Measurements from ENCODE around the gene SLC7A14. TPM values are rescaled to one million over a fixed set of nuclear protein-coding genes. Genes with fewer than 3 reads are reported as not detected.

The SLC7A14 gene
- polyA plus RNA-seq, 3 donors from 2014 or later, result not detected

- no peak overlapping the region for H3K27ac Mint-ChIP-seq
- no peak overlapping the region for H3K4me3 Mint-ChIP-seq
Measured at GRCh38 chr3:170606675-170607074, 20.8 kb upstream of the SLC7A14 start.

GRCh38 chr3:170605490-170605889 lies 19.6 kb upstream of the SLC7A14 start:
- Mint-ChIP-seq H3K4me3 (no peak overlapping the region), H3K27ac (no peak overlapping the region), H3K9me3 (no peaks in the 10 kb centered on the region), H3K36me3 (no peaks in the 10 kb centered on the region), H3K4me1 (no peaks in the 10 kb centered on the region), H3K27me3 (ENCODE audit: low read depth in 3 of 3) (peaks cover 0 to 14% (median 0%) of the 10 kb centered on the region in 3 donors)
- no peak for DNase-seq

More at GRCh38 chr3:170606675-170607074, 20.8 kb upstream of the SLC7A14 start:
- no peak for DNase-seq
- no peaks in the 10 kb centered on the region for H3K9me3 Mint-ChIP-seq
- H3K4me1 Mint-ChIP-seq, result no peaks in the 10 kb centered on the region
- peaks cover 2 to 10% (median 4%) of the 10 kb centered on the region in 3 donors for H3K27me3 Mint-ChIP-seq (ENCODE audit: low read depth in 3 of 3)
- H3K36me3 Mint-ChIP-seq, result no peaks in the 10 kb centered on the region

GRCh38 chr3:170603770-170604510 lies 18.1 kb upstream of the SLC7A14 start:
- H3K9me3 Mint-ChIP-seq, result no peaks in the 10 kb centered on the region
- no peaks in the 10 kb centered on the region for H3K4me1 Mint-ChIP-seq
- H3K27ac Mint-ChIP-seq, result no peak overlapping the region
- H3K4me3 Mint-ChIP-seq, result no peak overlapping the region
- no peaks in the 10 kb centered on the region for H3K36me3 Mint-ChIP-seq
- DNase-seq, result no peak
- peaks cover 0 to 12% (median 0%) of the 10 kb centered on the region in 3 donors for H3K27me3 Mint-ChIP-seq (ENCODE audit: low read depth in 3 of 3)

DNA sequence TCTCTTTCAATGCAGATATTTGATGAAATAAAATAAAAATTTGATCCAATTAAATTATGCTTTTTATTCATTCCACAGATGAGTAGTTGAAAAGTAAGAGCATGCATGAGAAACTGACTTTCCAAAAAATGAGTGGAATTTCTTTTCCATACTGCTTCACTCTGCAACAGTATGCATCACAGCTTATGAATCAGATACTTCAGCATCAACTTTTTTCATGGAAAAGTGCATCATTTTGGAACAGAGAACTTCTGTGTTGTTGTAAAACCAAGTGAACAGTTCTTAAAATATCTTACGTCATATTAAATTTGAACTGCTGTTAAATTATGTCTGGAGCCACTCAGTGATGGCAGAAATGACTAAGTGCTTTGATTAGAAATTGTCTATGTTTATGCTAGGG lies 16.7 kb upstream of the SLC7A14 start:
- Mint-ChIP-seq H3K27ac (no peak overlapping the region), H3K9me3 (no peaks in the 10 kb centered on the region), H3K36me3 (no peaks in the 10 kb centered on the region), H3K27me3 (ENCODE audit: low read depth in 3 of 3) (peaks cover 0 to 12% (median 0%) of the 10 kb centered on the region in 3 donors), H3K4me1 (no peaks in the 10 kb centered on the region), H3K4me3 (no peak overlapping the region)
- DNase-seq, result no peak

GRCh38 chr3:170600005-170600624 lies 14.2 kb upstream of the SLC7A14 start:
- no peak for DNase-seq
- Mint-ChIP-seq H3K36me3 (no peaks in the 10 kb centered on the region), H3K9me3 (no peaks in the 10 kb centered on the region), H3K27ac (no peak overlapping the region), H3K27me3 (ENCODE audit: low read depth in 3 of 3) (peaks cover 0 to 8% (median 0%) of the 10 kb centered on the region in 3 donors), H3K4me1 (no peaks in the 10 kb centered on the region), H3K4me3 (no peak overlapping the region)

GRCh38 chr3:170599091-170599490 lies 13.2 kb upstream of the SLC7A14 start:
- no peak for DNase-seq
- Mint-ChIP-seq H3K27ac (no peak overlapping the region), H3K4me1 (no peaks in the 10 kb centered on the region), H3K27me3 (ENCODE audit: low read depth in 3 of 3) (peaks cover 0 to 8% (median 0%) of the 10 kb centered on the region in 3 donors), H3K4me3 (no peak overlapping the region), H3K9me3 (no peaks in the 10 kb centered on the region), H3K36me3 (no peaks in the 10 kb centered on the region)

GRCh38 chr3:170598091-170598502 lies 12.2 kb upstream of the SLC7A14 start:
- no peak overlapping the region for H3K4me3 Mint-ChIP-seq
- no peak for DNase-seq
- no peaks in the 10 kb centered on the region for H3K36me3 Mint-ChIP-seq
- no peaks in the 10 kb centered on the region for H3K9me3 Mint-ChIP-seq
- peaks cover 0 to 8% (median 0%) of the 10 kb centered on the region in 3 donors for H3K27me3 Mint-ChIP-seq (ENCODE audit: low read depth in 3 of 3)
- H3K4me1 Mint-ChIP-seq, result no peaks in the 10 kb centered on the region
- H3K27ac Mint-ChIP-seq, result no peak overlapping the region

DNA sequence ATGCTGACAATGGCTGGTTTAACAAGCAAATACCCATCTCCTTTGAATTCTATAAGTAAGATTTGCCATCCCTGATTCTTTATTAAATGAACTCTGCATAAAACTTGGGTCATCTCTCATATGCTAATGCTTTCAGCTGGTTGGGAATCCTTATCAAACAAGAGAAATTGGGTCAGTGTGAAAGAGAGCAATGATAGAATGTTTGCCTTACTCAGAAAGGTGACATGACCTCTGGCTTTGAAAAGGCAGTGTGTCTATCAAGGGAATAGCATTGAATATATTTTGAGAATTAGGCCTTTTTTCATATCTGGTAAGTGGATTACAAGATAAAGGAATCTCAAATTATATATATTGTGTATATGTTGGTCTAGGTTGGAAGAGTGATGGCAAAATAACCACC lies 8.7 kb upstream of the SLC7A14 start:
- no peaks in the 10 kb centered on the region for H3K4me1 Mint-ChIP-seq
- DNase-seq, result no peak
- H3K27ac Mint-ChIP-seq, result no peak overlapping the region
- no peak overlapping the region for H3K4me3 Mint-ChIP-seq
- H3K9me3 Mint-ChIP-seq, result no peaks in the 10 kb centered on the region
- H3K27me3 Mint-ChIP-seq (ENCODE audit: low read depth in 3 of 3), result peaks cover 0 to 9% (median 0%) of the 10 kb centered on the region in 3 donors
- H3K36me3 Mint-ChIP-seq, result no peaks in the 10 kb centered on the region

DNA sequence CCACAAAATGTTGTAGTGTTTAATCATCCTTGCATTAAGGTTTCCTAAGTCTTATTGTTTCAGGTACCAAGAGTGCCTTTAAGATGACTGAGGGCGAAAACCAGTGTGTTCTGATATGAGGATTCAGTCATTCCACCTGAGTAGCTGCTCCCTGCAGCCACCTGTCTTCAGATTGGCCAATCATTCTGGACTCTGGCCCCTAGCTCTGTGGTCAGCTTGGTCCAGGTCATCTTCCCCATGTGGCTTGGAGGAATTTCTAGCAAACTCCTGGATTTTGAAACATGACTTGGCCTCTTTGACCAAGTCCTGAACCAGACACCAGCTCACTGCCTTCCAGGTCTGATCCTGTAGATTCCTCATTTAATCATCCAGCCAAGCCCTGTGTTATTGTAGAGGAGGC lies 7.8 kb upstream of the SLC7A14 start:
- Mint-ChIP-seq H3K4me1 (no peaks in the 10 kb centered on the region), H3K9me3 (peaks cover 0 to 3% (median 0%) of the 10 kb centered on the region in 6 donors), H3K27me3 (ENCODE audit: low read depth in 3 of 3) (peaks cover 2 to 9% (median 2%) of the 10 kb centered on the region in 3 donors), H3K36me3 (no peaks in the 10 kb centered on the region), H3K4me3 (no peak overlapping the region), H3K27ac (no peak overlapping the region)
- no peak for DNase-seq

DNA sequence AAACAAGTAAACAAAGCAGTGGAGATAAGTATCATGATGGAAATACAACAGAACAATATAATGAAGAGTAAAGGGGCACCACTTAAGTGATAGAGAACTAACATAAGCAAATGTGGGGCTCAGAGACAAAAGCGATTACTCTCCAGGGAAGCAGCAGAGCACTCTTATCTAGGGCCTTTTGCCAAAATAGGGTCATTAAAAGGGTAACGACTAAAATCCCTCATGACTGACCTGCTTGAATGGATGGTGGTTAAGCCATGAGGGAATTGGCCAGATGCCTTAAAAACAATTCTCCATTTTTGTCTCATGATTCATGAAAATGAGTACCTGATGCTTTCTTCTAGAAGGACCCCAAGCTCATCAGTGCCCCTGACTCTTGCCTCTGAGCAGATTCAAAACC lies 3.2 kb upstream of the SLC7A14 start:
- peaks cover 12 to 25% (median 13%) of the 10 kb centered on the region in 3 donors for H3K27me3 Mint-ChIP-seq (ENCODE audit: low read depth in 3 of 3)
- H3K4me1 Mint-ChIP-seq, result no peaks in the 10 kb centered on the region
- peaks cover 0 to 6% (median 2%) of the 10 kb centered on the region in 6 donors for H3K9me3 Mint-ChIP-seq
- no peak for DNase-seq
- no peak overlapping the region for H3K4me3 Mint-ChIP-seq
- H3K27ac Mint-ChIP-seq, result no peak overlapping the region
- H3K36me3 Mint-ChIP-seq, result peaks cover 0 to 4% (median 0%) of the 10 kb centered on the region in 3 donors

DNA sequence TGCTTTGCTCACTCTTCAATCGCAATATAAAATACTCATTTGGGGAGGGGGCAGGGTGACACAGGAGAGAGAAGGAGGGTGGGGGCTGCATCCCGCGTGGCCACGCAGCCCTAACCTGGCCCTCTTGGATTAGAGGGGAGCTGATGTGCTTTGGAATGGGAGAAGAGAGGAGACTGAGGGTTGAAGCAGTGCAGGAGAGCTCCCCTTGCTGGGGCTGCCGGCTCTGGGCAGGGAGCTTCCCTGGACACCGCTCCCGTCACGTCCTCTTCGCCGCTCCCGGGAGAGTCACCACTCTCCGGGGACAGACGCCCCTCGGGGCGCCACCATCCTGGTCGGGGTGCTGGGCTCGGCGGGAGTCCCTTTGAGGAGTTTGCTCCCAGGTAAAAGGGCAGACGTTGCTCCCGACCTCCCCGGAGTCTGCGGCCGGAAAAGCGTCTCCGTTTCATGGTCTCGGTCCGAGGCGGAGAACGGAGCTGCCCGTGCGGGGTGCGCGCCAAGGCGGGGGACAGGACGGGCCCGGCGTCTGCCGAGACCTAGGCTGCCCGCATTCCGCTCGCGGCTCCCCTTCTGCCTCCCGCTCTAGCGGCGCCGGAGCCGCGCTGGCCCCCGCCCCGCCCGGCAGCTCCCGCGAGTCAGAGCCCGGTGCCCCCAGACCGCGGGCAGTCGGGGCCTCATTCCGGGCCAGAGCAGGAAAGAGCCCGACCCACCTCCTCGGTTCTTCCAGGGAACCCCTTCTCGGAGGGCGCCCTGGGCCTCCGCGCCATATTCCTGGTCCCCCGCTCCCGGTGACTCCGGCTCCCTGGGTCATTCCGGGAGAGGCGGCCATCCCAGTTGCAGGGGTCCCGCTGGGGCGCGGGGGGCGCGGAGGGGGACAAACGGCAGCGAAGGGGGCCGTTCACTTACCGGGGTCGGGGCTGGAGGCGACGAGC lies 603 bp downstream of the SLC7A14 start:
- no peak overlapping the region for H3K4me3 Mint-ChIP-seq
- DNase-seq, result no peak
- no peaks in the 10 kb centered on the region for H3K4me1 Mint-ChIP-seq
- H3K9me3 Mint-ChIP-seq, result peaks cover 0 to 23% (median 3%) of the 10 kb centered on the region in 6 donors
- H3K36me3 Mint-ChIP-seq, result peaks cover 0 to 7% (median 0%) of the 10 kb centered on the region in 3 donors
- no peak overlapping the region for H3K27ac Mint-ChIP-seq
- H3K27me3 Mint-ChIP-seq (ENCODE audit: low read depth in 3 of 3), result peaks cover 19 to 23% (median 20%) of the 10 kb centered on the region in 3 donors

- Mint-ChIP-seq H3K36me3 (peaks cover 0 to 7% (median 0%) of the 10 kb centered on the region in 3 donors), H3K27ac (no peak overlapping the region), H3K9me3 (peaks cover 0 to 23% (median 3%) of the 10 kb centered on the region in 6 donors), H3K4me1 (no peaks in the 10 kb centered on the region), H3K27me3 (ENCODE audit: low read depth in 3 of 3) (peaks cover 19 to 23% (median 20%) of the 10 kb centered on the region in 3 donors), H3K4me3 (peak overlapping the region in 1 of 5 donors; percentile 14)
- DNase-seq, result peak; percentile 9 to 23 (median 23)
Measured at GRCh38 chr3:170584585-170585007, 1.3 kb downstream of the SLC7A14 start.

DNA sequence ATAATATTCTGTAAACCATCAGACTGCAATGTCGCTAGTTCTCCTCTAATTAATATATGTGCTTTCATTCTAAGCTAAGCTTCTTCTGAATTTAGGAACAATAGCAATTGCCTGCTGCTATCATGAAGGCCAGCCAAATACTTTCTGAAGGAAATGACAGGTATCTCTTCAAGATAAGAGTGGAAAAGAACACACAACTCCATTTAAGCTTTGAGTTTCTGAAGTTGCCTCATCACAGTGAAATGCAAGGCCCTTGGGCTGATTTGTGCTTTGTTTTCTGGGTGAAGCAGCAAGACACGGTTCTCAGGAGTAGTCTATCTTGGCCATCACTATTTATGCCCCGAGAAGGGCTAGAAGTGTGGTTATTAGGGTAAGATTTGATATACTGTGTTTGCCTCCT lies 6.2 kb downstream of the SLC7A14 start:
- DNase-seq, result no peak
- peaks cover 0 to 4% (median 0%) of the 10 kb centered on the region in 3 donors for H3K36me3 Mint-ChIP-seq
- H3K27me3 Mint-ChIP-seq (ENCODE audit: low read depth in 3 of 3), result peaks cover 11 to 19% (median 14%) of the 10 kb centered on the region in 3 donors
- H3K9me3 Mint-ChIP-seq, result peaks cover 0 to 18% (median 1%) of the 10 kb centered on the region in 6 donors
- H3K4me3 Mint-ChIP-seq, result no peak overlapping the region
- H3K27ac Mint-ChIP-seq, result no peak overlapping the region
- H3K4me1 Mint-ChIP-seq, result no peaks in the 10 kb centered on the region
